Peyer's patch (tissue), 4 donors: ENCODE data around the gene TEAD1.

ENCODE experiments used
- POLR2A ChIP-seq, 2 donors: fragments of 450-650 bp; IDR thresholded peaks; one replicate each; pipeline ENCODE4 v1.5.1; 2017; ENCODE audit warnings: antibody characterized with exemption in 2 of 2, mild to moderate bottlenecking in 2 of 2, moderate library complexity in 2 of 2
- TF ChIP-seq, protein P1 (sequence below), 6 experiments: fragments of 450-650 bp in 4 of 6; fragments of 200-600 bp in 2 of 6; sonication (generic) in 1 of 6; IDR thresholded peaks; one replicate each; pipeline ENCODE4 v1.5.1; 2017 to 2019; ENCODE audit warnings: antibody characterized with exemption in 6 of 6, mild to moderate bottlenecking in 3 of 6, moderate library complexity in 1 of 6

DNA sequence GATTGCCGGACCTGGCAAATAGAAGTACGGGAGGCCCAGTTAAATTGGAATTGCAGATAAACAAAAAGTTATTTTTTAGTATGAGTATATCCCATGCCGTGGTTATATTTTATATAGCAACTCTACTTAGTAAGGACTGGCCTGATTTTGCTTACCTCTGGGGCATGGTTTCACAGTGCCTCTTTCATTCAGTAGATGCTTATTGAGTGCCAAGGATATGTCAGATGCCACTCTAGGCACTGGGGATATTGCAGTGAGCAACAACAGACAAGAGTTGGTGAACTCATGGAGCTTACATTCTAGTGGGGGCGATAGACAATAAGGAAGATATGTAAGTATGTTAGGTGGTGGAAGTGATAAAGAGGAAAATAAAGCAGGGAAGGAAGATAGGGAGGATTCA lies 112.2 kb downstream of the TEAD1 start:
- TF ChIP-seq, protein P1, sequence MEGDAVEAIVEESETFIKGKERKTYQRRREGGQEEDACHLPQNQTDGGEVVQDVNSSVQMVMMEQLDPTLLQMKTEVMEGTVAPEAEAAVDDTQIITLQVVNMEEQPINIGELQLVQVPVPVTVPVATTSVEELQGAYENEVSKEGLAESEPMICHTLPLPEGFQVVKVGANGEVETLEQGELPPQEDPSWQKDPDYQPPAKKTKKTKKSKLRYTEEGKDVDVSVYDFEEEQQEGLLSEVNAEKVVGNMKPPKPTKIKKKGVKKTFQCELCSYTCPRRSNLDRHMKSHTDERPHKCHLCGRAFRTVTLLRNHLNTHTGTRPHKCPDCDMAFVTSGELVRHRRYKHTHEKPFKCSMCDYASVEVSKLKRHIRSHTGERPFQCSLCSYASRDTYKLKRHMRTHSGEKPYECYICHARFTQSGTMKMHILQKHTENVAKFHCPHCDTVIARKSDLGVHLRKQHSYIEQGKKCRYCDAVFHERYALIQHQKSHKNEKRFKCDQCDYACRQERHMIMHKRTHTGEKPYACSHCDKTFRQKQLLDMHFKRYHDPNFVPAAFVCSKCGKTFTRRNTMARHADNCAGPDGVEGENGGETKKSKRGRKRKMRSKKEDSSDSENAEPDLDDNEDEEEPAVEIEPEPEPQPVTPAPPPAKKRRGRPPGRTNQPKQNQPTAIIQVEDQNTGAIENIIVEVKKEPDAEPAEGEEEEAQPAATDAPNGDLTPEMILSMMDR (IDR thresholded peaks at IDR 0.05) = no peak
- TF ChIP-seq POLR2A (IDR thresholded peaks at IDR 0.05) = no peak
